Kidney (tissue), 14 donors: ENCODE measurements around the gene AHNAK. TPM values are rescaled to one million over a fixed set of nuclear protein-coding genes. Genes with fewer than 3 reads are reported as not detected.
A peak's percentile ranks its signal among the peaks of the same experiment; 100 is the strongest.

Experiments used
- DNase-seq, 5 donors: peaks; one replicate each; pipeline ENCODE4 v3.0.0-alpha.2; 2013 to 2020
- FAIRE-seq: peaks from 2 replicates; lab custom pipeline; 2012; peaks lifted over from hg19 to GRCh38; lab: Jason Lieb, UNC
- H3K27ac ChIP-seq, 2 donors: one replicate each; pipeline ENCODE4 v1.7.0; 2013; ENCODE audit warnings: low read depth in 2 of 2, low read length in 2 of 2, inconsistent platforms in 1 of 2
- H3K27me3 ChIP-seq: one replicate; pipeline ENCODE4 v1.7.1; 2013; ENCODE audit warnings: low read length, inconsistent platforms; ENCODE audit not compliant: control insufficient read depth, insufficient read depth
- H3K36me3 ChIP-seq, 3 donors: one replicate each; pipeline versions ENCODE4 v1.7.0 to v1.7.1; 2013; ENCODE audit warnings: low read length in 3 of 3, control low read depth in 1 of 3, inconsistent platforms in 1 of 3; ENCODE audit not compliant: insufficient read depth in 3 of 3, control insufficient read depth in 2 of 3
- H3K4me1 ChIP-seq, 3 donors: one replicate each; pipeline versions ENCODE4 v1.7.0 to v1.7.1; 2013; ENCODE audit warnings: low read length in 3 of 3, inconsistent platforms in 1 of 3, low read depth in 1 of 3; ENCODE audit not compliant: control insufficient read depth in 2 of 3, insufficient read depth in 2 of 3
- H3K4me3 ChIP-seq, 3 donors: one replicate each; pipeline versions ENCODE4 v1.7.0 to v1.8.1; 2013; ENCODE audit warnings: low read length in 3 of 3, control low read depth in 1 of 3, inconsistent platforms in 1 of 3
- H3K9ac ChIP-seq, 3 donors: one replicate each; pipeline versions ENCODE4 v1.7.0 to v1.7.1; 2013; ENCODE audit warnings: low read length in 3 of 3, control low read depth in 1 of 3, inconsistent platforms in 1 of 3
- H3K9me3 ChIP-seq, 3 donors: one replicate each; pipeline versions ENCODE4 v1.7.0 to v1.7.1; 2013; ENCODE audit warnings: low read length in 3 of 3, control low read depth in 1 of 3, inconsistent platforms in 1 of 3; ENCODE audit not compliant: control insufficient read depth in 2 of 3, insufficient read depth in 1 of 3
- CTCF ChIP-seq: IDR thresholded peaks from 3 replicates; pipeline ENCODE4 v1.5.1; 2012; ENCODE audit warnings: mild to moderate bottlenecking, moderate library complexity, borderline replicate concordance; ENCODE audit not compliant: insufficient read depth; ENCODE audit errors: extremely low read depth
- intact Hi-C: fragments of 100-400 bp; cut with DNase I; formaldehyde crosslinking; loops from one replicate; pipeline ENCODE4 v1.11.1; 2022
- polyA plus RNA-seq: library from polyadenylated mRNA; stranded (reverse); fragments of 350-450 nt; fragmentation: Illumina TruSeq; extraction: RNeasy Lipid Tissue Mini Kit (QIAGEN cat#74804); gene quantifications from one replicate; pipeline ENCODE4 v1.2.3, GENCODE V29; 2014; ENCODE audit warnings: low read depth, low replicate concordance; ENCODE audit not compliant: insufficient read depth
- total RNA-seq: library from RNA; stranded (reverse); fragmentation: NEBNext Ultra II Directional; extraction: Animal tissue kit (Norgen Biotek cat#: 25700); gene quantifications from one replicate; pipeline ENCODE4 v1.2.1, GENCODE V29; 2021
- donor health status: control.
- donor health status: control.
- donor health status: control.
- donor health status: control.
- donor health status: control.
- donor health status: DM: yes; HTN: yes; CAD: no.
- donor health status: Normal renal cell carcinoma (clear cell type).

Gene AHNAK
- total and polyA plus RNA-seq, 2 donors from 2014 or later = 36.6 to 700 TPM

- Histone ChIP-seq H3K4me1 (no peaks in the 10 kb centered on the region), H3K9me3 (no peaks in the 10 kb centered on the region), H3K36me3 (no peaks in the 10 kb centered on the region), H3K9ac (no peak overlapping the region), H3K27me3 (no peaks in the 10 kb centered on the region), H3K27ac (peak overlapping the region in 1 of 2 donors; percentile 47), H3K4me3 (no peak overlapping the region)
- TF ChIP-seq CTCF = no peak
- intact Hi-C loops = no loop called here
- DNase-seq (peak in 2 of 5 donors; percentile 29 to 84), FAIRE-seq (no peak)
Observed at GRCh38 chr11:62419314-62419929, 127.2 kb downstream of the AHNAK start.

GRCh38 chr11:62418733-62419132 lies 127.9 kb downstream of the AHNAK start, which contains the start of gene SCGB1A1:
Gene SCGB1A1, plus strand, starts transcription at chr11:62419033. Its CDS starts 63 bp downstream, at chr11:62419096.
- Histone ChIP-seq H3K9ac (no peak within 1 kb of the TSS), H3K9me3 (no peaks in the 10 kb centered on the region), H3K4me3 (no peak within 1 kb of the TSS), H3K27ac (peak within 1 kb of the TSS in 1 of 2 donors; percentile 47), H3K27me3 (no peaks in the 10 kb centered on the region), H3K36me3 (no peaks in the 10 kb centered on the region), H3K4me1 (no peaks in the 10 kb centered on the region)
- DNase-seq = no peak
- intact Hi-C loops = no loop called here
- no peak for FAIRE-seq
- TF ChIP-seq CTCF = no peak

- Histone ChIP-seq H3K4me1 (no peaks in the 10 kb centered on the region), H3K9ac (no peak overlapping the region), H3K9me3 (no peaks in the 10 kb centered on the region), H3K4me3 (no peak overlapping the region), H3K27me3 (no peaks in the 10 kb centered on the region), H3K27ac (no peak overlapping the region), H3K36me3 (no peaks in the 10 kb centered on the region)
- TF ChIP-seq CTCF = no peak
- no peak for DNase-seq
- intact Hi-C loops = no loop called here
- FAIRE-seq = no peak
Observed at GRCh38 chr11:62418136-62418535, 128.5 kb downstream of the AHNAK start.
